Activated CD4-positive, alpha-beta T cell treated with anti-CD3 and anti-CD28 coated beads, Interleukin-2, amount 50 U/mL, for 16 hours (primary cell): ENCODE data around the gene CDYL2.

Experiments
- DNase-seq: peaks from one replicate; pipeline ENCODE4 v3.0.0-alpha.2; 2020

The CDYL2 gene

DNA sequence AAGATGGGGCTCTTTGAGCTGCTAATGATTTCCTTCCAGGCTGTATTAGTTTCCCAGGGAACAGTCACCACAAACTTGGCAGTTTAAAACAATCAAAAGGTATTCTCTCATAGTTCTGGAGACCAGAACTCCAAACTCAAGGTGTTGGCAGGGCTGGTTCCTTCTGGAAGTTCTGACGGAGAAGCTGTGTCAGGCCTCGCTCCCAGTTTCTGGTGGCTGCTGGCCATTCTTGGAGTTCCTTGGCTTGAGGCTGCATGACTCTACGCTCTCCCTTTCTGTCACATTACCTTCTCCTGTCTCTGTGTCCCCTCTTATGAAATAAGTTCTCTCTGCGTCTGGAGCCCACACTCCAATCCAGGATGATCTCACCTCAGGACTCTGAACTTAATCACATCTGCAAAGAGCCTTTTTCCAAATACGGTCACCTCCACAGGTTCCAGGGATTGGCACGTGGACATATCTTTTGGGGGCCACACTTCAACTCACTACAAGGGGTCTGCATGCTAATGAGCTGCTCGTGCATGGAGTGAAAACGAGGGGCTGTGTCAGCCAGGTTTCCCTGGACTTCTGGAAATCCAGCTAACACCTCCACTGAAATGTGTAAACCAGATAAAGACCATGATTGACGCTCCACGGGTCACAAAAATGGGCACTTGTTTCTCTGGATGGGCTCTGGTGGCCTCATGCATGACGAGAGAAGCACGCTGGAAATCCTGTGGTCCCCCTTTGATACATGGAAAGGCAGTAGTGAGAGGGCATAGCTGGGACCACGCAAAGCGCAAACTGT lies 185.3 kb downstream of the CDYL2 start:
- no peak for DNase-seq

DNA sequence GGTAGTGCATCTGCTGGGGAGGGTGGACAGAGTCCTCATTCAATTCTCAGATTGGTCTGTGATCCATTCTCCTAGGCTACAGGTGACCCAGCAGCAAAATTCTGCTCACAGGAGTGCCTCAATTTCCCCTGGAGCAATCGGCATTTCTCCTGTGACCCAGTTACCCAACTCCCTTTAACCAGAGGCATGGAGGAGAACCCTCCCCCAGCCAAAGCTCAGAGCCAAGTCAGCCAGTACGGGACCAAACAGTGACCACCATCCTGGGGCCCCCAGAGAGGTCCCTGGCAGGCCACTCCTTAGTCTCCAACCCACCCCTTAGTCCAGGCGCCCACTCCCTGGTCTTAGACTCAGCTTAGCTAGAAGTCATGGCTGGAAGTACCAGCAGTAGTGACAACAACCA lies 188.0 kb downstream of the CDYL2 start:
- no peak for DNase-seq

DNA sequence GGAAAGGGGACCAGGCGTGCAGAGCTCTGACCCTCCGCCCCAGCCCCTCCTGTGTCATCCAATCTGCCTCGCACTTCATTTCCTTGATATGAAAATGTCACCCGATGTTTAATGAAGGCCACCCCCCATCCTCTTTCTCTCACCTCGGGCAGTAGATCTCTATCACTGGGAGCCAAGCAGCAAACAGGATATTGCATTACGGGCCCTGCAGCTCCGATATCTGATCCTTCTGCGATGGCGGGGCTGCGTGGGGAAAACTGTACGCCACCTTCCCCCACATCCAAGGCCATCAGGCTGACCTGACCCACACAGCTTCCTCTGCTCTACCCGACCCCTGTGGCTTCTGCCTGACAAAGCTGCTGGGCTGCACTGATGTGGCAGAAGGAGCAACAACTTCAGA lies 188.7 kb downstream of the CDYL2 start:
- no peak for DNase-seq

GRCh38 chr16:80614908-80615671 lies 189.3 kb downstream of the CDYL2 start:
- no peak for DNase-seq

- DNase-seq, result no peak
These were observed 191.9 kb downstream of the CDYL2 start for GRCh38 chr16:80612461-80613017.

- no peak for DNase-seq
These were observed 192.5 kb downstream of the CDYL2 start for GRCh38 chr16:80611930-80612327.

DNA sequence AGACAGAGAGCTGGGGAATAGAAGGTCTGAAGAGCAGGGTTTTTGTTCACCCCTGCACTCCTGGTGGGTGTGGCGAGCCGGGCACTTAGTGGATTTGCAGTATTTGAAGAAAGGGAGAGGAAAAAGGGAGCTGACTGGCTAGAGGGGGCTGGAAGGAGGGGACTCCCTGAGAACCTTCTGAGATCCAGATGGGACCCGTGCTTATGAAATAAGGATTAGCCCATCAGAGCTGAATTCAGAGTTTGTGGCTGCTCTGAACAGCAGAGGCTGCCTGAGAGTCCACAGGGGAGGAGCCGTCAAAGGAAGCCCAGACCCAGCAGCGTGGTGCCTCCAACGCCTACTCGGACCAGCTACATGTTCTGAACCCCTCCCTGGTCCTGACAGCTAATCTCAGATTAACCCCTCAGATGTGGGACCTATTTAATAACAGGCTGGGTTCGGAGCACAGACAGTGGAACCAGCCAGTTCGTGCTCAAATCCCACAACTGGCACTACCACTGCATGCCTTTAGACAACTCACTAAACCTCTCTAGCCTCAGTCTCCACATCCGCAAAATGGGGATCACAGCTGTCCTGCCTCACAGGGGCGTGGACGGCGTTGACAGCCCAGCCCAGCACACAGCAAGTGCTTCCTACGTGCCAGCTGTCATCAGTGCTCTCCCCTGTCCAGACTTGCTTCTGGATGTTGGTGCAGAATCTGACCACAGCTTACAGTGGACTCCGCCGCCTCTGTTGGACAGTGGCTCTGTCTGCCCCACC lies 193.0 kb downstream of the CDYL2 start:
- no peak for DNase-seq

DNA sequence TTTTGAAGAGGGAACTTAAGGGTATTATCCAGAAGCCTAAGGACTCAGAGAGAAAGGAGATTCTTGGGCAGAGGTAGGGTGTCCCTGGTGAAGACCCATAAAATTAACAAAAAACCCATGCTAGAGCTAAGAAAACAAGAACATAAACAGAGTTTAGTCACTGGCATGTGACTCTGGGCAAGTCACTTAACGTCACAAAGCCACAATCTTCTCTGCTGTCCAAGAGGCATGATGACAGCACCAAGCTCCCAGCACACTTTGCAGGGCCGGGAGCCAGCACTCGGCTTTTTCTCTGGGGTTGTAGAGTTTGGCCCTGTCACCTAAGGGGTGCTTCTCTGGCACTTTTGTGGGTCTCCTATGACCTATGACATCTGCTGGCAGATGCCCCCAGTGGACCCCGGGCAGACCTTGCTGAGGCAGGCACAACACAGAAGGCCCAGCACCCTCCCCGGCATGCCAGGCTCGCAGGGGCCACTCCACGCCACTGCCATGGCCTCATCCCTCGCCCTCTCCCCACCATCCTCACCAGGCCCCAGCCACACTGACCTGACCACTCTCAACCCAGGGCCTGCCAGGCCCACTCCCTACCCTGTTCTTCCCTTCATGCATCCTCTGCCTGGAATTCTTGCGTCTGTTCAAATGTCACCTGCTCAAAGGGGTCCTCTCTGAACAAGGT lies 193.8 kb downstream of the CDYL2 start:
- no peak for DNase-seq

GRCh38 chr16:80608946-80609345 lies 195.5 kb downstream of the CDYL2 start:
- no peak for DNase-seq

DNA sequence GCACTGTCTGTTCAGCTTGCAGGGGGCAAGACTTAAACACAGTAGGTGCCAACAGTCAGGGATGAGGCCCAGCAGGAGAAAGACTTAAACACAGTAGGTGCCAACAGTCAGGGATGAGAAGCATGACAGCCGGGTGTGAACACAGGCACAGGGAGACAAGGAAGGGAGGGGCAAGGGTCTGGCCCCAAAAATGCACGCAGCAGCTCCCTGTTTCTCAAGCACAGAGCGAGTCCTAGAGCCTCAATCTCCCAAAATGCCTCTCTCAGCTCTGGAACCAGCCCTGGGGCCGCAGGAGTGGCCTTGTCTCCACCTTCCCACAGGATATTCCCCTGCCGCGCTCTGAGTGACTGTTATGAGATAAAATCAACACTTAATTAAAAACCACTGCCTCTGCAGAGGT lies 197.2 kb downstream of the CDYL2 start:
- no peak for DNase-seq

- DNase-seq, result no peak
These were observed 198.1 kb downstream of the CDYL2 start for GRCh38 chr16:80606221-80606766.

DNA sequence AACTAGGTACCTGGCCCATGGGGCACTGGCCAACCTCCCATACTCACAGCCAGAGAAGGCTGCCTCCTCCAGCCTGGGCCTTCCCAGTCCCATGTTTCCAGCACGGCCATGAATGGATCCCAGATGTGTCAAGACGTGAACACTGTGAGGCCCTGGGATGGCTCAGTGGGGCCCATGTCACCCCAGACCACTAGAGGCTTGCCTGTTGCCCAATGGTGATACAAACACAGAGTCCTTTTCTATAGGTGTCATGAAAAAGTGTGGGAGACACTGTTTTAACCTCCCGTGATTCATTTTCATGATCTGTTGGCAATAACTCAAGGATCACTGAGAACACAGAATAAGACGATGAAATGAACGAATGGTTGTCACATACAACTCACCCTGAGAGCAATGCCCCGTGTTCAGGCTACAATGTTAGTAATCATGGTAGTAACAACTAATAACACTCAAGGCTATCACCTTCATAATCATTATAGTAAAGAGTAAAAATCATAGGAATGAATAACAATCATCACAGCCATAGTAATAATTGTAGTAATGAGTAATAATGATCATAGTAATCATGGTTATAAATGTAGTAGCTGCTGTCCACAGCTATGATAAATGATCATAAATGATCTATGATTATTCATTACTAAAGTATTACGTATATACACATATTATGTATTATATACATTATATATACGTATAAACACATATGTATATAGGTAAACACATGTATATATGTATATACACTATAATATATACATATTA lies 199.6 kb downstream of the CDYL2 start:
- peak; percentile 24 for DNase-seq

GRCh38 chr16:80602894-80603293 lies 201.5 kb downstream of the CDYL2 start:
- no peak for DNase-seq

GRCh38 chr16:80601182-80601581 lies 203.2 kb downstream of the CDYL2 start:
- DNase-seq, result no peak

DNA sequence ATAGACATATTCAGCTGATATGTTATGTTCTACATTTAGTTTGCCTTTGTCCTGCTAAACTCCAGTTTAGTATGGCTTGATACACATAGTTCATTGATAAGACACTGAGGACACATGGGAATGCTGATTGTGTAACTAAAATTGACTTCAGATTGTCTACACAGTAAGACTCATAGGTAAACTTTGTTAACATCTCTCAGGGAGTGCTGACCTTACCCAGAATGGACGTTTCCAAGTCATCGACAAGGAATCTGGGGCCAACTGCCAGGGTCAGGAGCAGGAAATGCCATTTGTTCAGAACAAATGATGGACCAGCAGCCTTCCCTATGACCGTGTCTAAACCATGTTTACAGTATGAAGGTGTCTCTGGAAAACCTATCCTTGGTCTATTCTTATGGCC lies 204.9 kb downstream of the CDYL2 start:
- no peak for DNase-seq

GRCh38 chr16:80596507-80597207 lies 207.7 kb downstream of the CDYL2 start:
- no peak for DNase-seq

- no peak for DNase-seq
These were observed 209.6 kb downstream of the CDYL2 start for GRCh38 chr16:80594756-80595155.

DNA sequence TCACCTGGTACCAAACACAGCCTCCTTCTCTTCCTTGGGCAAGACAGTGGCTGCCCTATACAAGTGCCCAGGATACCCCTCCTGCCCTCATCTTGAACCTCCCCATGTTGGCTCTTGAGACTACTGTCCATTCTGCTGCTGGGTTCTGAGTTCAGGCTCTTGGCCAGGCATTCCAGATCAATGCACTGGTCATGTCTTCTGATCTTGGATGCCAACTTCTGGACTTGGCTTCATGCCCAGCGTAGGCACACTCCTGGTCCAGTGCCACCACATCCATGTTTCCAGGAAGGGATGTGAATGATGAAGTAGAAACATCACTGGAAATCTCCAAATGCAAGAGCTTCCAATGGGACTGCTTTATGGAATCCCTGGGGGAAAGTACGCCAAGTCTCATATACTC lies 212.1 kb downstream of the CDYL2 start:
- DNase-seq, result no peak

DNA sequence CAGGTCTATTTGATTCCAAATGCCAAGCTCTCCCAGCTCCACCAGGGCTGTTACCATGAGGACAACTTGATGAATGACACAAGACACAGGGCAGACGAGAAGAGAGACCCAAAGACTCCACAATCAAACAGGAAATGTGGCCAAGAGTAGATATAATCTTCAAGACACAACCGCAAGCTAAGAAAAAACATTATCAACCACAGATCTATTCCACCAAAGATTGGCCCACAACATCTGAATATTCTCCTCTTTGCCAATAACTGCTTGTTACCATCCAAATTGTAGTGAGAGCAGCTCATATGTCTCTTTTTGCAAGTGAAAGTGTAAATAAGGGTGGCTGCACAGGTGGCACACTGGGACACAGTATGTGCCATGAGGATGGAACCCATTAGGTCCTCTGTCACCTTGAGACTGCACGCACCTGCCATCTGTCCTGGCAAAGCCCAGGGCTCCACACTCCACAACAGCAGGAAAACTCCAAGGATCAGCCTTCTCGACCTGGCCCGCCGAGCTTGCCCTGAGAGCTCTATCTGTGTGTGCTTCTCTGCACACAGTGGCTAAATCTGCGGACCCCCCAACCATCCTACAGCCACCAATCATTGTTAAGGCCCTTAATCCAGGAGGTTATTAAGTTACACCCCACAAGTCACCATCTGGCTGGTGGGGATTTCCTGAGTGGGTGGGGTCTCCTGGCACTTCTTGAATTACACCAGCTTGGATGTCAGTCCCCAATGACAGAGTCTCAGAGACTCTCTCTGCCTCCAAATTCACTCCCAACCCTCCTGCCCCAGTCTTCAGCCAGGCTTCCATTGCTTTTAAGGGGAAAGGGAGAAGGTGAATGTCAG lies 213.1 kb downstream of the CDYL2 start:
- peak; percentile 86 for DNase-seq

DNA sequence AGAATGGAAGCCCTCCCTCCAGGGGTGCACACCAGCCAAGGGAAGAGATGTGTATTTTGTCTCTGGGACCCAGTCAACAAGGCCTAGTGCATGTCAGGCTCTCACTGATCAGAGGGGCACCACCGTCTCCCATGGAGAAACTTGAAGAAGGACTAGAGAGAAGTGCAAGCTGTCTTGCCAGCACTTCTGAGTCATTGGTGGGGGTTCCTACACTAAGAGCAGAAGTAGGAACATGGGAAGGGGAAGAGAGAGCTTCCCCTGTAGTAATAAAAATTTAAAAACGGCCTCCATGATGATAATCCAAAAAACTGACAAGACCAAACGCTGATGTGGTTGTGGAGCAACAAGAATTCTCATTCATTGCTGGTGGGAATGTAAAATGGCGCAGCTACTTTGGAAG lies 217.3 kb downstream of the CDYL2 start:
- DNase-seq, result no peak
